SK-N-SH treated with all-trans-retinoic acid at 6 μM for 48 hours (cell line): Measurements from ENCODE around the gene TNKS1BP1.
"Not testable (repeated sequence)": the region's sequence is repeated elsewhere in the genome, so short reads cannot be mapped to it uniquely, and the experiment has no call there.

Experiments used
- ARNTL ChIP-seq: fragments of 450-650 bp; formaldehyde crosslinking; IDR thresholded peaks from 2 replicates; pipeline ENCODE4 v1.5.0; 2020; ENCODE audit warnings: low read depth, mild to moderate bottlenecking, moderate library complexity, borderline replicate concordance
- CSDC2 ChIP-seq: fragments of 250-450 bp; sonication (Bioruptor Pico); IDR thresholded peaks from 2 replicates; pipeline ENCODE4 v1.5.0; 2020; ENCODE audit warnings: mild to moderate bottlenecking, moderate library complexity
- OSR1 ChIP-seq: fragments of 250-450 bp; sonication (Bioruptor Pico); IDR thresholded peaks from 2 replicates; pipeline ENCODE4 v1.8.0; 2022; ENCODE audit warnings: moderate library complexity, mild to moderate bottlenecking, inconsistent platforms
- SNAI2 ChIP-seq: fragments of 250-450 bp; sonication (Bioruptor Pico); IDR thresholded peaks from 2 replicates; pipeline ENCODE4 v1.5.0; 2020; ENCODE audit warnings: mild to moderate bottlenecking, moderate library complexity
- TOX ChIP-seq: fragments of 250-450 bp; sonication (Bioruptor Pico); IDR thresholded peaks from 2 replicates; pipeline ENCODE4 v1.8.0; 2021; ENCODE audit warnings: mild to moderate bottlenecking, moderate library complexity, borderline replicate concordance
- ZFP3 ChIP-seq: fragments of 250-450 bp; sonication (Bioruptor Pico); IDR thresholded peaks from 2 replicates; pipeline ENCODE4 v1.5.0; 2020; ENCODE audit warnings: mild to moderate bottlenecking, moderate library complexity
- ZFP30 ChIP-seq: fragments of 450-650 bp; formaldehyde crosslinking; IDR thresholded peaks from 2 replicates; pipeline ENCODE4 v1.5.0; 2022; ENCODE audit warnings: mild to moderate bottlenecking, moderate library complexity
- ZNF565 ChIP-seq: fragments of 450-650 bp; formaldehyde crosslinking; conservative IDR thresholded peaks from 2 replicates; pipeline ENCODE4 v1.5.0; 2020; ENCODE audit warnings: low read depth, mild to moderate bottlenecking, moderate library complexity
- TF ChIP-seq, protein P1 (sequence below): fragments of 250-450 bp; sonication (Bioruptor Pico); IDR thresholded peaks from 2 replicates; pipeline ENCODE4 v1.8.0; 2021; ENCODE audit warnings: low read depth, mild to moderate bottlenecking, moderate library complexity, borderline replicate concordance
- TF ChIP-seq, protein P2 (sequence below): fragments of 250-450 bp; sonication (Bioruptor Pico); IDR thresholded peaks from 2 replicates; pipeline ENCODE4 v1.5.1; 2020; ENCODE audit warnings: low read depth, mild to moderate bottlenecking, moderate library complexity
- TF ChIP-seq, protein P3 (sequence below): fragments of 250-450 bp; sonication (Bioruptor Pico); IDR thresholded peaks from 2 replicates; pipeline ENCODE4 v1.8.0; 2020; ENCODE audit warnings: mild to moderate bottlenecking, moderate library complexity, borderline replicate concordance
- TF ChIP-seq, protein P4 (sequence below): fragments of 250-450 bp; sonication (Bioruptor Pico); IDR thresholded peaks from 2 replicates; pipeline ENCODE4 v1.5.1; 2021; ENCODE audit warnings: mild to moderate bottlenecking, moderate library complexity

DNA sequence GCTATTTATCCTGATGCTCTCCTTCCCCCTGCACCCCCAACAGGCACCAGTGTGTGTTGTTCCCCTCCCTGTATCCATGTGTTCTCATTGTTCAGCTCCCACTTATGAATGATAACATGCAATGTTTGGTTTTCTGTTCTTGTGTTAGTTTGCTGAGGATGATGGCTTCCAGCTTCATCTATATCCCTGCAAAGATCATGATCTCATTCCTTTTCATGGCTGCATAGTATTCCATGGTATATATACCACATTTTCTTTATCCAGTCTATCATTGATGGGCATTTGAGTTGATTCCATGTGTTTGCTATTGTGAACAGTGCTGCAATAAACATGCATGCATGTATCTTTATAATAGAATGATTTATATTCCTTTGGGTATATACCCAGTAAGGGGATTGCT, 36.7 kb upstream of the TNKS1BP1 start:
- not testable (repeated sequence) for TF ChIP-seq ZNF565; TOX (CRISPR knock-in tag); ZFP3 (CRISPR knock-in tag); OSR1; ARNTL; SNAI2 (CRISPR knock-in tag); ZFP30 (CRISPR knock-in tag); CSDC2 (CRISPR knock-in tag)
- TF ChIP-seq, protein P1, sequence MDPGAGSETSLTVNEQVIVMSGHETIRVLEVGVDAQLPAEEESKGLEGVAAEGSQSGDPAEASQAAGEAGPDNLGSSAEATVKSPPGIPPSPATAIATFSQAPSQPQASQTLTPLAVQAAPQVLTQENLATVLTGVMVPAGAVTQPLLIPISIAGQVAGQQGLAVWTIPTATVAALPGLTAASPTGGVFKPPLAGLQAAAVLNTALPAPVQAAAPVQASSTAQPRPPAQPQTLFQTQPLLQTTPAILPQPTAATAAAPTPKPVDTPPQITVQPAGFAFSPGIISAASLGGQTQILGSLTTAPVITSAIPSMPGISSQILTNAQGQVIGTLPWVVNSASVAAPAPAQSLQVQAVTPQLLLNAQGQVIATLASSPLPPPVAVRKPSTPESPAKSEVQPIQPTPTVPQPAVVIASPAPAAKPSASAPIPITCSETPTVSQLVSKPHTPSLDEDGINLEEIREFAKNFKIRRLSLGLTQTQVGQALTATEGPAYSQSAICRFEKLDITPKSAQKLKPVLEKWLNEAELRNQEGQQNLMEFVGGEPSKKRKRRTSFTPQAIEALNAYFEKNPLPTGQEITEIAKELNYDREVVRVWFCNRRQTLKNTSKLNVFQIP = not testable (repeated sequence)
- TF ChIP-seq, protein P2, sequence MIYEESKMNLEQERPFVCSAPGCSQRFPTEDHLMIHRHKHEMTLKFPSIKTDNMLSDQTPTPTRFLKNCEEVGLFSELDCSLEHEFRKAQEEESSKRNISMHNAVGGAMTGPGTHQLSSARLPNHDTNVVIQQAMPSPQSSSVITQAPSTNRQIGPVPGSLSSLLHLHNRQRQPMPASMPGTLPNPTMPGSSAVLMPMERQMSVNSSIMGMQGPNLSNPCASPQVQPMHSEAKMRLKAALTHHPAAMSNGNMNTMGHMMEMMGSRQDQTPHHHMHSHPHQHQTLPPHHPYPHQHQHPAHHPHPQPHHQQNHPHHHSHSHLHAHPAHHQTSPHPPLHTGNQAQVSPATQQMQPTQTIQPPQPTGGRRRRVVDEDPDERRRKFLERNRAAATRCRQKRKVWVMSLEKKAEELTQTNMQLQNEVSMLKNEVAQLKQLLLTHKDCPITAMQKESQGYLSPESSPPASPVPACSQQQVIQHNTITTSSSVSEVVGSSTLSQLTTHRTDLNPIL (CRISPR knock-in tag) = not testable (repeated sequence)
- TF ChIP-seq, protein P3, sequence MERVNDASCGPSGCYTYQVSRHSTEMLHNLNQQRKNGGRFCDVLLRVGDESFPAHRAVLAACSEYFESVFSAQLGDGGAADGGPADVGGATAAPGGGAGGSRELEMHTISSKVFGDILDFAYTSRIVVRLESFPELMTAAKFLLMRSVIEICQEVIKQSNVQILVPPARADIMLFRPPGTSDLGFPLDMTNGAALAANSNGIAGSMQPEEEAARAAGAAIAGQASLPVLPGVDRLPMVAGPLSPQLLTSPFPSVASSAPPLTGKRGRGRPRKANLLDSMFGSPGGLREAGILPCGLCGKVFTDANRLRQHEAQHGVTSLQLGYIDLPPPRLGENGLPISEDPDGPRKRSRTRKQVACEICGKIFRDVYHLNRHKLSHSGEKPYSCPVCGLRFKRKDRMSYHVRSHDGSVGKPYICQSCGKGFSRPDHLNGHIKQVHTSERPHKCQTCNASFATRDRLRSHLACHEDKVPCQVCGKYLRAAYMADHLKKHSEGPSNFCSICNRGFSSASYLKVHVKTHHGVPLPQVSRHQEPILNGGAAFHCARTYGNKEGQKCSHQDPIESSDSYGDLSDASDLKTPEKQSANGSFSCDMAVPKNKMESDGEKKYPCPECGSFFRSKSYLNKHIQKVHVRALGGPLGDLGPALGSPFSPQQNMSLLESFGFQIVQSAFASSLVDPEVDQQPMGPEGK = not testable (repeated sequence)
- TF ChIP-seq, protein P4, sequence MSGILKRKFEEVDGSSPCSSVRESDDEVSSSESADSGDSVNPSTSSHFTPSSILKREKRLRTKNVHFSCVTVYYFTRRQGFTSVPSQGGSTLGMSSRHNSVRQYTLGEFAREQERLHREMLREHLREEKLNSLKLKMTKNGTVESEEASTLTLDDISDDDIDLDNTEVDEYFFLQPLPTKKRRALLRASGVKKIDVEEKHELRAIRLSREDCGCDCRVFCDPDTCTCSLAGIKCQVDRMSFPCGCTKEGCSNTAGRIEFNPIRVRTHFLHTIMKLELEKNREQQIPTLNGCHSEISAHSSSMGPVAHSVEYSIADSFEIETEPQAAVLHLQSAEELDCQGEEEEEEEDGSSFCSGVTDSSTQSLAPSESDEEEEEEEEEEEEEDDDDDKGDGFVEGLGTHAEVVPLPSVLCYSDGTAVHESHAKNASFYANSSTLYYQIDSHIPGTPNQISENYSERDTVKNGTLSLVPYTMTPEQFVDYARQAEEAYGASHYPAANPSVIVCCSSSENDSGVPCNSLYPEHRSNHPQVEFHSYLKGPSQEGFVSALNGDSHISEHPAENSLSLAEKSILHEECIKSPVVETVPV = not testable (repeated sequence)
